ENCODE measurements around the gene DNAJC24.

Gene DNAJC24

GRCh38 chr11:31404614-31405013, 35.0 kb downstream of the DNAJC24 start:
- peaks cover 5% of the 10 kb centered on the region for H3K9me3 Mint-ChIP-seq
- TF ChIP-seq CTCF (IDR thresholded peaks at IDR 0.05; ENCODE audit: unreplicated experiment in 3 of 3) = no peak
- H3K27ac Mint-ChIP-seq = no peak overlapping the region
- no peaks in the 10 kb centered on the region for H3K4me1 Mint-ChIP-seq
- H3K27me3 Mint-ChIP-seq (ENCODE audit: low read depth) = no peaks in the 10 kb centered on the region
- no peak overlapping the region for H3K4me3 Mint-ChIP-seq
- H3K36me3 Mint-ChIP-seq (ENCODE audit: low read depth) = peaks cover 24% of the 10 kb centered on the region

- H3K27ac Mint-ChIP-seq = no peak overlapping the region
- peaks cover 4% of the 10 kb centered on the region for H3K9me3 Mint-ChIP-seq
- no peaks in the 10 kb centered on the region for H3K4me1 Mint-ChIP-seq
- H3K4me3 Mint-ChIP-seq = no peak overlapping the region
- TF ChIP-seq CTCF (IDR thresholded peaks at IDR 0.05; ENCODE audit: unreplicated experiment in 3 of 3) = no peak
- H3K27me3 Mint-ChIP-seq (ENCODE audit: low read depth) = no peaks in the 10 kb centered on the region
- H3K36me3 Mint-ChIP-seq (ENCODE audit: low read depth) = peaks cover 14% of the 10 kb centered on the region
These were observed 38.5 kb downstream of the DNAJC24 start for GRCh38 chr11:31408201-31408600.

GRCh38 chr11:31412946-31413345, 43.3 kb downstream of the DNAJC24 start:
- no peak for TF ChIP-seq CTCF (IDR thresholded peaks at IDR 0.05; ENCODE audit: unreplicated experiment in 3 of 3)
- peaks cover 14% of the 10 kb centered on the region for H3K36me3 Mint-ChIP-seq (ENCODE audit: low read depth)
- peaks cover 4% of the 10 kb centered on the region for H3K9me3 Mint-ChIP-seq
- no peaks in the 10 kb centered on the region for H3K4me1 Mint-ChIP-seq
- no peak overlapping the region for H3K4me3 Mint-ChIP-seq
- no peak overlapping the region for H3K27ac Mint-ChIP-seq
- no peaks in the 10 kb centered on the region for H3K27me3 Mint-ChIP-seq (ENCODE audit: low read depth)

GRCh38 chr11:31414338-31414737, 44.7 kb downstream of the DNAJC24 start:
- TF ChIP-seq CTCF (IDR thresholded peaks at IDR 0.05; ENCODE audit: unreplicated experiment in 3 of 3) = no peak
- Mint-ChIP-seq H3K9me3 (peaks cover 4% of the 10 kb centered on the region), H3K27ac (no peak overlapping the region), H3K4me1 (no peaks in the 10 kb centered on the region), H3K36me3 (ENCODE audit: low read depth) (peaks cover 14% of the 10 kb centered on the region), H3K27me3 (ENCODE audit: low read depth) (no peaks in the 10 kb centered on the region), H3K4me3 (no peak overlapping the region)

- no peak for TF ChIP-seq CTCF (IDR thresholded peaks at IDR 0.05; ENCODE audit: unreplicated experiment in 3 of 3)
- Mint-ChIP-seq H3K4me1 (no peaks in the 10 kb centered on the region), H3K4me3 (no peak overlapping the region)
These were observed 45.8 kb downstream of the DNAJC24 start for GRCh38 chr11:31415435-31415834.

GRCh38 chr11:31417357-31417756, 47.7 kb downstream of the DNAJC24 start:
- no peaks in the 10 kb centered on the region for H3K9me3 Mint-ChIP-seq
- no peaks in the 10 kb centered on the region for H3K27me3 Mint-ChIP-seq (ENCODE audit: low read depth)
- peaks cover 4% of the 10 kb centered on the region for H3K36me3 Mint-ChIP-seq (ENCODE audit: low read depth)
- no peak overlapping the region for H3K4me3 Mint-ChIP-seq
- peak overlapping the region in 1 of 3 experiments; percentile 25 for H3K27ac Mint-ChIP-seq
- no peak for TF ChIP-seq CTCF (IDR thresholded peaks at IDR 0.05; ENCODE audit: unreplicated experiment in 3 of 3)
- no peaks in the 10 kb centered on the region for H3K4me1 Mint-ChIP-seq

More at GRCh38 chr11:31415435-31415834, 45.8 kb downstream of the DNAJC24 start:
- Mint-ChIP-seq H3K27ac (no peak overlapping the region), H3K36me3 (ENCODE audit: low read depth) (peaks cover 14% of the 10 kb centered on the region), H3K9me3 (peaks cover 4% of the 10 kb centered on the region), H3K27me3 (ENCODE audit: low read depth) (no peaks in the 10 kb centered on the region)

Measured in nephron (organoid).